Urinary bladder (tissue), 4 donors: ENCODE measurements around the gene ELK1. TPM values are rescaled to one million over a fixed set of nuclear protein-coding genes. Genes with fewer than 3 reads are reported as not detected.
A peak's percentile ranks its signal among the peaks of the same experiment; 100 is the strongest.

ENCODE experiments used
- DNase-seq: peaks from one replicate; pipeline ENCODE4 v3.0.0-alpha.2; 2015; ENCODE audit errors: extremely low spot score
- H3K27ac ChIP-seq: one replicate; pipeline ENCODE4 v1.5.1; 2013; ENCODE audit warnings: low read depth, mild to moderate bottlenecking, moderate library complexity
- H3K36me3 ChIP-seq: one replicate; pipeline ENCODE4 v1.6.1; 2013; ENCODE audit warnings: mild to moderate bottlenecking, moderate library complexity; ENCODE audit not compliant: insufficient read depth
- H3K4me1 ChIP-seq: one replicate; pipeline ENCODE4 v1.6.1; 2013; ENCODE audit warnings: mild to moderate bottlenecking, moderate library complexity; ENCODE audit not compliant: insufficient read depth
- H3K4me3 ChIP-seq: one replicate; pipeline ENCODE4 v1.5.1; 2013; ENCODE audit warnings: low read depth, low read length
- WGBS: extraction: QIAGEN DNeasy Blood & Tissue Kit; methylation state at CpG from one replicate; pipeline ENCODE4 v1.1.7; 2013; 5-methylcytosine and 5-hydroxymethylcytosine counted together
- polyA plus RNA-seq: library from polyadenylated mRNA; stranded (reverse); fragments of 200-250 nt; gene quantifications from one replicate; pipeline ENCODE4 v1.2.3, GENCODE V29; 2013
- total RNA-seq: library from RNA; depleted of rRNA; stranded (reverse); fragments of >200 nt; gene quantifications from one replicate; pipeline ENCODE4 v1.2.3, GENCODE V29; 2014
- donor health status: healthy with polysubstance abuse.
- donor health status: healthy.

The ELK1 gene
- total and polyA plus RNA-seq, 2 donors, result 8.6 to 30.2 TPM

GRCh38 chrX:47633689-47634590, 16.4 kb downstream of the ELK1 start:
- H3K27ac ChIP-seq, result no peak overlapping the region
- no peak for DNase-seq
- H3K36me3 ChIP-seq, result no peaks in the 10 kb centered on the region
- H3K4me1 ChIP-seq, result no peaks in the 10 kb centered on the region
- H3K4me3 ChIP-seq, result no peak overlapping the region
- 66% methylated on average over 14 of the region's 14 CpGs for WGBS

DNA sequence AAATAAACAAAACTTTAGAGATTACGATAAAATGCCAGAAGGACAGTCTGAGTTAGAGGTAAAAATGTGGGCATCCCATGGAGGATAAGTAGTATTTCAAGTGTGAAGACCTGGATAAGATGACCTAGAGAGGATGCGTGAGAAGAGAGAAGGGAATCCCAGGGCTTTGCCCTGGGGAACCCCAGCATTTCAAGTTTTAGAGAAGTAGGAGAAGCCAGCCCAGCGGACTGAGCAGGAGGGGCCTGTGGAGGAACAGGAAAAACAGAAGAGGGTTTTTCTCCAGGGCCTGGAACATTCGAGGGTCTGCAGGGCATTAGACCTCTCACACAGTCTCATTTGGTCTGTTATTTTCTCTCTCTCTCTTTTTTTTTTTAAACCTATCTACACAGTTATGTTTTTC, 17.7 kb downstream of the ELK1 start:
- WGBS, result 45% methylated on average over 4 of the region's 4 CpGs
- no peak for DNase-seq
- Histone ChIP-seq H3K4me3 (no peak overlapping the region), H3K36me3 (no peaks in the 10 kb centered on the region), H3K27ac (no peak overlapping the region), H3K4me1 (no peaks in the 10 kb centered on the region)

DNA sequence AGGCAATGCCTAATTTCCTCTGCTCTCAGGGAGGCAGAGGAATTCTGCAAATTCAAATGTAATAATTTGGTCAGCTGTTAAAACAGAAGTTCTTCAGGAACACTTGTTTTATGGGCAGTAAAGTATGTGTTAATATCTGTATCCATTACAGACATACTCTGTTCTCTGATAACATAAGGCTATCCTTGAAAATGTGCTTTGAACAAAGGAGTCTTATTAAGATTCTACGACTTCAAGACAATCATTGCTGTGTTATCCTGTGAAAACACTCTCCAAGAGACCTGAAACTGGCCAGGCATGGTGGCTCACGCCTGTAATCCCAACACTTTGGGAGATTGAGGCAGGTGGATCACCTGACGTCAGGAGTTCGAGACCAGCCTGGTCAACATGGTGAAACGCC, 18.7 kb downstream of the ELK1 start:
- WGBS, result 88% methylated on average over 5 of the region's 5 CpGs
- H3K27ac ChIP-seq, result no peak overlapping the region
- H3K4me1 ChIP-seq, result no peaks in the 10 kb centered on the region
- no peaks in the 10 kb centered on the region for H3K36me3 ChIP-seq
- H3K4me3 ChIP-seq, result no peak overlapping the region
- DNase-seq, result no peak

GRCh38 chrX:47629419-47630200, 20.8 kb downstream of the ELK1 start, which contains the start of gene CFP:
CFP (minus strand) TSS chrX:47629930; CDS start chrX:47629844, 86 bp downstream.
- WGBS, result 47% methylated on average over 14 of the region's 14 CpGs
- Histone ChIP-seq H3K4me3 (no peak within 1 kb of the TSS), H3K4me1 (no peaks in the 10 kb centered on the region), H3K36me3 (no peaks in the 10 kb centered on the region), H3K27ac (no peak within 1 kb of the TSS)
- no peak for DNase-seq

- DNase-seq, result no peak
- Histone ChIP-seq H3K4me1 (no peaks in the 10 kb centered on the region), H3K4me3 (no peak overlapping the region), H3K27ac (no peak overlapping the region), H3K36me3 (no peaks in the 10 kb centered on the region)
- 90% methylated on average over 1 of the region's 1 CpG for WGBS
These were observed 21.4 kb downstream of the ELK1 start for GRCh38 chrX:47628982-47629381.

DNA sequence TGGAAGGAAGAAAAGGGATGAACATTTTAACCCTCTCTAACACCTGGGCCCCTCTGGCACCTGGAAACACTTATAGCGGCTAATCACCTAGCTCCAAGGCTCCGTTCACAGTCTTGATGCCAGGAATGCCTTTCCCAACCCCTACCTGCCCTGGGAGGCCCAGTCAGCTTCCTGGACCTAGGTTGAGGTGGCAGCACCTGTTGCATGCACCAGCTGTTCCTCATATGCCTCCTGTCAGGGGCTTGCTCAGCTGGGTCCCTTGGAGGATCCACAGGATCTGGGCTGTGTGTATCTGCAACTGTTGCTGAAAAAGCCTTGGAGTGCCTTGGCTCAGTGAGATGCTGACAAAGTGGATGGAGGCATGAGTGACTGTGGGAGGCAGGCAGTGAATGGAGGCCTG, 25.0 kb downstream of the ELK1 start:
- H3K4me1 ChIP-seq, result no peaks in the 10 kb centered on the region
- WGBS, result 93% methylated on average over 2 of the region's 2 CpGs

DNA sequence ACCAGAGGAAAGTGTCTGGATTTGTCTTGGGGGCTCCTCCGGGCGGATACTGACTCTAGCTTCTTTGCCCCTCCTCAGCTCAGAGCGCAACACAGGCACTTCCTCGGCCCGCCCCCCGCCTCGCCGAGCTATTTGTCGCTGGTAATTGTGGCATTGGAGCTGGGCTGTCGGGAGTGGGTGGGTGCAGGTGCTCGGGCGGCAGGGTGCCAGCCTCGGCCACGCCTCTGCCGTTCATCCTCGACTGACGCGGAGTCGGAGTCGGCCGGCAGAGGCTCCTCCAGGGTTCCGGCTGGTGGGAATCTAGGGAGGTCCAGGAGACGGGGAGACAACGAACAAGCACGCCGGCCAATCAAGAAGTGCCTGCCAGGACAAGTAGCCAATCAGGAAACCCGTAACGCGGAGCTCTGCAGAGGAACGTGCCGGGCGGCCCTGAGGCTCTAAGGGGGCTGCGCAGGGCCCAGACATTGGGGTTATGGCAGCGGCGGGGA, 26.8 kb downstream of the ELK1 start:
- DNase-seq, result peak; percentile 51
- Histone ChIP-seq H3K4me3 (no peak overlapping the region), H3K4me1 (no peaks in the 10 kb centered on the region), H3K36me3 (no peaks in the 10 kb centered on the region), H3K27ac (no peak overlapping the region)
- under 1% methylated on average over 35 of the region's 35 CpGs for WGBS

More for the DNA sequence above, 25.0 kb downstream of the ELK1 start:
- H3K36me3 ChIP-seq, result no peaks in the 10 kb centered on the region
- no peak overlapping the region for H3K4me3 ChIP-seq
- no peak overlapping the region for H3K27ac ChIP-seq
- DNase-seq, result no peak

- H3K4me3 ChIP-seq, result no peak overlapping the region
- WGBS, result 85% methylated on average over 6 of the region's 6 CpGs
- no peak overlapping the region for H3K27ac ChIP-seq
- no peaks in the 10 kb centered on the region for H3K4me1 ChIP-seq
- no peak for DNase-seq
- H3K36me3 ChIP-seq, result no peaks in the 10 kb centered on the region
These were observed 28.5 kb downstream of the ELK1 start for GRCh38 chrX:47621851-47622250.

DNA sequence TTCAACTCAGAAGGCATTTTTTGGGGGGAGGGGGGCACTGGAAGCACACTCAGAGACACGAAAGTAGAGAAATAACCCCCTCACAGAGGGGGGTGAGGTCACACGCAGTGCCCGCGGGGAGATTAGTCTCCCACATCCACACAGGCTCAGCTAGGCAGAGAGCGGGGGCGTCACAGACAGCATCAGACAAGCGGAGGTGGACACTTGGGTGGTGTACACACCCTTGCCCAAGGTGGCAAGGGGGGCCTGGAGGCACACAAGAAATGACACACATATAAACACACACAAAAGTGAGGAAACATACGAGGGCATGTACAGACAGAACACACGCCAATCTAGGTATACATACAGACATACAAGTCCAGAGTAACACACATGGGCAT, 30.1 kb downstream of the ELK1 start:
- Histone ChIP-seq H3K27ac (no peak overlapping the region), H3K36me3 (no peaks in the 10 kb centered on the region), H3K4me3 (no peak overlapping the region), H3K4me1 (no peaks in the 10 kb centered on the region)
- no peak for DNase-seq
- 52% methylated on average over 9 of the region's 9 CpGs for whole genome bisulfite sequencing

DNA sequence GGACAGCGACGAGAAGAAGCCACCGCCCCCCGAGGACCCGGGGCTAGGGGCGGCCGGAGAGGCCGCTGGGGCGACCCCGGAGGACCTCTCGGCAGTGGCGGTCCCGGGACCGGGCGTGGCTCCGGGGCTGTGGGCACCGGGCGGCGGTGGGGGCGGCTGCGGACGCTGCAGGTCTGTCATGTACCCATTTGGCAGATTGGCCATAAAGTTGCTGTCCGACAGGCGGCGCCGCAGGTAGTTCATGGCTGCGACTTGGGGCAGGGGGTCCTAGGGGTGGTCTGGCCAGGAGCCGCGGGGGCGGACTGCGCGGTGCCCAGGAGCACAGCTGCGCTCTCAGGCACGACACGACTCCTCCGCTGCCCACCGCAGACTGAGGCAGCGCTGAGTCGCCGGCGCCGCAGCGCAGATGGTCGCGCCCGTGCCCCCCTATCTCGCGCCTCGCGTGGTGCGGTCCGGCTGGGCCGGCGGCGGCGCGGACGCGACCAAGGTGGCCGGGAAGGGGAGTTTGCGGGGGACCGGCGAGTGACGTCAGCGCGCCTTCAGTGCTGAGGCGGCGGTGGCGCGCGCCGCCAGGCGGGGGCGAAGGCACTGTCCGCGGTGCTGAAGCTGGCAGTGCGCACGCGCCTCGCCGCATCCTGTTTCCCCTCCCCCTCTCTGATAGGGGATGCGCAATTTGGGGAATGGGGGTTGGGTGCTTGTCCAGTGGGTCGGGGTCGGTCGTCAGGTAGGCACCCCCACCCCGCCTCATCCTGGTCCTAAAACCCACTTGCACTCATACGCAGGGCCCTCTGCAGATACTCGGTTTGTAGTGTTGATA, 30.7 kb downstream of the ELK1 start, which contains the start of gene SYN1:
Gene SYN1, minus strand, starts transcription at position 372 of the 817 bp plus-strand sequence. Its CDS starts 129 bp downstream, at position 243.
- no peaks in the 10 kb centered on the region for H3K4me1 ChIP-seq
- DNase-seq, result peak; percentile 26
- no peak within 1 kb of the TSS for H3K27ac ChIP-seq
- H3K36me3 ChIP-seq, result no peaks in the 10 kb centered on the region
- H3K4me3 ChIP-seq, result peak within 1 kb of the TSS; percentile 22
- 1% methylated on average over 87 of the region's 88 CpGs for WGBS

DNA sequence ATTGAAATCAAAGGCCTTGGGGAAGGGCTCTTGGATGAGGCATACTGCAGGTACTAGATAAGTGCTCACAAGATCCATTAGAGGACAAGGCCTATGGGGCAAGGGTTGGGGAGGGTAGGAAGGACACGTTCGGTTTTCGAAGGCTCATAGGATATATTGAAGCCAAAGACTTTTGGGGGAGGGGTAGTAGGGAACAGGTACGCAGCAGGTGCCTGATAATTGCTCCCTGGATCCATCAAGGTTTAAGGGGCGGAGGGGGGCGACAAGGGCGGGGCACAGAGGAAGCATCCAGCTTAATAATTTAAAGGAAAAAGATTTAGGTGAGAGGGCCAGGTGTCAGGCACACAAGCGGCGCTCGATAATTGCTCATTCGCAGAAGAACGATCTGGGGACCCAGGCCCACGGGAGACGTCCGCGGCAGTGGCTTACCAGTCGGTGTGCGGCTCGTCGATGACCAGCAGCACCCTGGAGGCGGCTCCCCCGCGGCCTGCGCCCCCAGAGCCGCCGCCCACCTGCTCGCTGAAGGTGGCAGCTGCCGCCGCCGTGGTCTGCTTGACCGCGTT, 31.4 kb downstream of the ELK1 start:
- Histone ChIP-seq H3K4me1 (no peaks in the 10 kb centered on the region), H3K36me3 (no peaks in the 10 kb centered on the region), H3K27ac (no peak overlapping the region), H3K4me3 (no peak overlapping the region)
- DNase-seq, result no peak
- 25% methylated on average over 32 of the region's 32 CpGs for WGBS

GRCh38 chrX:47614618-47615017, 35.7 kb downstream of the ELK1 start:
- Histone ChIP-seq H3K4me1 (no peaks in the 10 kb centered on the region), H3K36me3 (no peaks in the 10 kb centered on the region), H3K27ac (no peak overlapping the region), H3K4me3 (no peak overlapping the region)
- 62% methylated on average over 5 of the region's 5 CpGs for WGBS
- DNase-seq, result no peak

- Histone ChIP-seq H3K4me3 (no peak overlapping the region), H3K4me1 (no peaks in the 10 kb centered on the region), H3K36me3 (no peaks in the 10 kb centered on the region), H3K27ac (no peak overlapping the region)
- DNase-seq, result no peak
- WGBS, result 90% methylated on average over 8 of the region's 8 CpGs
These were observed 37.3 kb downstream of the ELK1 start for GRCh38 chrX:47613082-47613481.
